ENCODE results near the gene PPP2R5E.
"Not testable (repeated sequence)": the region's sequence is repeated elsewhere in the genome, so short reads cannot be mapped to it uniquely, and the experiment has no call there.

Gene PPP2R5E
- total RNA-seq: 34.5 to 49.3 (median 43.7) reads per million in 4 donors

DNA sequence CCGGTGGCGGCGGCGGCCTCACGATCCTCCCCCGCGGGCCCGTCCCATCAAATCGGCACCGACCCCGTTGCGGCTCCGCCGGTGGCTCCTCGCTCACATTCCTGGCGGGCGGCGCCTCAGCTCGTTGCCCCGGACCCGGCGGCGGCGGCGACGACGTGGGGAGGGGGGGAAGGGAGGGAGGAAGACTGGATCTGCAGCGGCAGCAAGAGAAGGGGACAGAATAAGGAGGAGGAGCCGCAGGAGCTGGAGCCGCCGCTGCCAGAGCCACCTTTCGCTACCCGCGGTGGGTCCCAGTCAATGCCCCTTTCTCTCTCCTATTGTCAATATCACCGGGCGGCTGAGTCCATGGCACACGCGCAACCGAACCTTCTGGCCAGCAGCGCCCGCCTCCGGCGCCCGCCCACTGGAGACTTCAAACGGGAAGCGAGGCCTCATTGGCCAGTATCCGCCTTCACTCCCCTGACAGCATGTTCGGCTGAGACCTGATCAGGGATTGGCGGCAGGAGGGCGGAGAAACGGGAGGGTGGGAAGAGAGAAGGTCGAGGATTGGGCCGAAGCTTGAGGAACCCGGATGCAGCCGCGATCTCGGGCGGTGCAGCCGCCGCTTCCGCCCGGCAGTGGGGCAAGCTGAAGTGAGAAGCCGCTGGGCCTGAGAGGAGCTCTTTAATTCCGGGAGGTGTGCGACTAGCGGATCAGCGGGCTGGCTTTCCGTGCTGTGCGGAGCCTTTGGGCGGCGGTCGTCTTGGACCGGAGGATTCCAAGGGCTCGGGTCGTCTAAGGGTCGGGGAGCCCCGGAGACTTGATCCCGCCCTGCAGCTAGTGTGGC lies at the start of gene PPP2R5E:
TSS of gene PPP2R5E (minus strand) at position 378 of the 826 bp plus-strand sequence. CDS start 3,692 bp downstream, outside the sequence.
- DNase-seq: peak; percentile 94 to 99 (median 96)

DNA sequence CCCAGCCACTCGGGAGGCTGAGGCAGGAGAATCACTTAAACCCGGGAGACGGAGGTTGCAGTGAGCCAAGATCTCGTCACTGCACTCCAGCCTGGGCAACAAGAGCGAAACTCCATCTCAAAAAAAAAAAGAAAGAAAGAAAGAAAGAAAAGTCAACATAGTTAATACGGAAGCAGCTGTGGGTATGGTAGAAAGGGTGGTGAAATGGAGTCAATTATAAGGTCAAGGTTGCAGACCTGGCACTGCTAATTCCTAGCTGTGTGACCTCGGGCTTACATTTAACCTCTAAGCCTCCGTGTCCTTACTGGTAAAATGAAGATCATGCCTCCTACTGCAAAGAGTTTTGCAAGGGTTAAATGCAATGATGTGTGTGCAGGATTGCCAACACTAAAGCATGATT lies 39.9 kb upstream of the PPP2R5E start:
- not testable (repeated sequence) for DNase-seq

DNA sequence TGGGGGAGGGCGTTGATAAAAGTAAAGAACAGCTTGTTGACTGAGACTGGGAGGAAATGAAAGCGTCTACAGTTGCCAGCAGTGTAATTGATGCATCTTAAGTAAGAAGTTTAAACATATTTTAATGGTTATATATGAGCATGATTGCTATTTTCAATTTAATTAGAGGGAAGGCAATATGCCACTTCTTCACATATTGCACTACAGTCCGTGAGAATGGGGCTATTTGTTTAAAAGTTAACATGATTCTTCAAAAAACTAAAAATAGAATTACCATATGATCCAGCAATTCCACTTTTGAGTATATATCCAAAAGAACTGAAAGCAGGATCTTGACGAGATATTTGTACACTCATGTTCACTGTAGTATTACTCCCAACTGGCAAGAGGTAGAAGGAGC lies 38.3 kb upstream of the PPP2R5E start:
- DNase-seq: no peak

DNA sequence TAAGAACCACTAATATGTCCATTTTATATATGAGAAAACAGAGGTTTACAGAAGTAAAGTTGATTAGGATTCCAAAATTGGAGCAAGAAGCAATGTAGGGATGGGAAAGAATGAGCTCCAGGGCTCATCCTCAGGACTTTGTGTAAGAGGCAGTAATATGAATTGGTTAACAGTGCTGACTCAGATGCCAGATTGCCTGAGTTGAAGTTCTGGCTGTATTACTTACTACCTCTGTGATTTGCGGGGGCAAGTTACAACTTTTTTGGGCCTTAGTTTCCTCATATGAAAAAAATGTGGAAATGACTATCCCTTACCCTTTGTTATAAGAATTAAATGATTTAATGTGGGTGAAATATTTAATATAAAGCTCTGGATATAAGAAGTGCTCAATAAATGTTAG lies 35.1 kb upstream of the PPP2R5E start:
- DNase-seq: no peak

DNA sequence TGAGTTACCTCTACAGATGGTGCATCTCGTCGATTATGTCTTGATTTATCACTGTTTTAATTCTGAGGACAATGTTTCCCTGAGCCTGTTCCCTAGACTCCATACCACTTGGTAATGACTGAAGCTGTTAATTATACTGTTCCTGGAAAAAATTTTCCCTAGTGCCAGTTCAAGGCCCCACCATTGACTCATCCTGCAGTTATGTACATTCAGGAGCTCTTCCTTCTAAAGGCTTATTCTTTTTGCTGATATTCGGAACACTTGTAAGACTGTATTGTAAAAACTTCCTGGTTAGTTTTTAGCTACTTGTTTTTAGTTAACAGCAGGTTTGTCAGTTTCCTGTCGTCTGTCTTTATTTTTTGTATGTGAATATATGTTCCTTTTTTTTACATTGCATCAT lies 30.4 kb upstream of the PPP2R5E start:
- DNase-seq: no peak

DNA sequence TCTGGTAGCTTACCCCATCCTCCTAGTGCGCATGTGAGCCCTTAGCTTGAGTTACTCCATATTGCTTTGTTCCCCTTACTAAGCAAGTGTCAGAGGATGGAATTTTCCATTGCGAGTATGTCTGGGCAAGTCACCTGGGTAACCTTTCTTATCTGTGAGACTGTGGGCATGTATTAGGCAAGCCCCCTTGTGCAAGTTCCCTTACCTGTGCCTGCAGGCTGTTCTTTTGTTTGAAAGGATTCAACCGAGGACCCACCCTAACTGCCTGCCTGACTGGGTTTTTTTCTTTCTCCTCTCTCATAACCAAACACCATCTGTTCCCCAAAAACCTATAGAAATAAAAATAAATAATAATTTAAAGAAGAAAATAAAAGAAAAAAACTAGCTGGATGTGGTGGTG lies 22.3 kb upstream of the PPP2R5E start:
- no peak for DNase-seq

DNA sequence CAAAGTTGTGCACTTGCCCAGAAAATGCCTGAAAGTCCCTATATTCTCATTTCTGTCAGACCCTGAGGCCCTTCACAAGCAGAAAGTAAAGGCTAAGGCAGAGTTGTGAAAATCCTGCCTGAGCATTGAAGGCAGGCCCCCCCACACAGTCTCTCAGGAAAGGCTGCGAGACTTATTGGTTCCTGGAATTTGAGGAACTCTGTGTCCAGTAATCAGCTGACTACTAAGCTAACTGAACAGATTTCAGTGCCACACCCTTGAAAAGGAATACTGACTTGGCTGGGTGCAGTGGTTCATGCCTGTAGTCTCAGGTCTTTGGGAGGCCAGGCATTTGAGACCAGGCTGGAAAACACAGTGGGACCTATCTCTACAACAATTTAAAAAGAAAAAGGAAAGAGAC lies 21.1 kb upstream of the PPP2R5E start:
- no peak for DNase-seq

DNA sequence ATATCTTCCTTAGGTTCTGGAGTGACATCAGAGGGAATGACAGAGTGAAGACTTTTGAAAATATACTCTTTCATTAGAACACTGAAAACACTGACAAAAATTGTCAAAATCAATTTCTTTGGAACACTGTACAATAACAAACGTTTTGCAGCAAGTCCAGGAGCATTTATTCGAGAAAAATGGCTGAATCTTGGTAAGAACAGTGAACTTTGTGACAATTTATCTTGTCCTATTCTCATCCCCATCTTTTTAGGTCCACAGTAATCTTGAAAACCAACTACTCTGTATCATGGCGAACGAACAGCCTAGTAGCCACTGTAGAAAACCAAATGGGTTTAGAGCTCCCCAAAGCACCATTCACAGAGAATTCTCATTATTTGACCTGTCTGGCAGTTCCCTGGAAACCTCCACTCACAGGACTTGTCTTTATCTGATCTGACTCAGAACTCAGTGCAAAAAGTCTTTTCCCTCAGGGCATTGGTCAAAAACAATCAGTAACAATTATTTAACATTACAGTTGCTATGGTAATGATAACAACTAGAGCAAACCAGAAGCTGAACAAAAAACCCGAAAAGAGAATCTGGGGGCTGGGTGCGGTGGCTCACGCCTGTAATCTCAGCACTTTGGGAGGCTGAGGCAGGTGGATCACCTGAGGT lies 20.3 kb upstream of the PPP2R5E start:
- no peak for DNase-seq

DNA sequence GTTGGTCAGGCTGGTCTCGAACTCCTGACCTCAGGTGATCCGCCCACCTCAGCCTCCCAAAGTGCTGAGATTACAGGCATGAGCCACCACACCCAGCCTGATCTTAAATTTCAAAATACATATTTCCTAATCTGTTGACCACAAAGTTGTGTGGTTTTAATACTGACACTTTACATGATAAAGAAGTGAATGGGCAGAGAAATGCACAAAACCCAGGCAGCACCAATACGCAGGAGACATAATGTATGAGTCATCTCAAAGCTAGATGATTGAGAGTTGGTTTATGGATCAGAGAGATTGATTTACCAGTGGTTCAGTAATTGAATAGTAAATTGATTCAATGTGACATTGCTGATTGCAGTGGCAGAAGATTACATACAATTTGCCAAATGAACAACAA lies 19.2 kb upstream of the PPP2R5E start:
- DNase-seq: no peak

DNA sequence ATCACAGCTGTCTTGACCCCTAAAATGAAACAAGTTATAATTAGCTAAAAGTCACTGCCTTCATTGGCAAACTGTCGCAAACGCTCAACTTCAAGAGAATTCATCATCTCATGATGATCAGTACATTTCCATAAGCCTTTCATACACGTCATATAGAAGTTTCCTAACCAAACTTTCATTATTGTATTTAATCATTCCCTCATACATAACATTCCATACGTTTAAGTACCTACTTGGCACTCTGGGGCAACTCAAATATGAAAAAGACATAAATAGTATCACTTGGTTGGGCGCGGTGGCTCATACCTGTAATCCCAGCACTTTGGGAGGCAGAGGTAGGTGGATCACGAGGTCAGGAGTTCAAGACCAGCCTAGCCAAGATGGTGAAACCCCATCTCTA lies 12.4 kb upstream of the PPP2R5E start:
- no peak for DNase-seq

DNA sequence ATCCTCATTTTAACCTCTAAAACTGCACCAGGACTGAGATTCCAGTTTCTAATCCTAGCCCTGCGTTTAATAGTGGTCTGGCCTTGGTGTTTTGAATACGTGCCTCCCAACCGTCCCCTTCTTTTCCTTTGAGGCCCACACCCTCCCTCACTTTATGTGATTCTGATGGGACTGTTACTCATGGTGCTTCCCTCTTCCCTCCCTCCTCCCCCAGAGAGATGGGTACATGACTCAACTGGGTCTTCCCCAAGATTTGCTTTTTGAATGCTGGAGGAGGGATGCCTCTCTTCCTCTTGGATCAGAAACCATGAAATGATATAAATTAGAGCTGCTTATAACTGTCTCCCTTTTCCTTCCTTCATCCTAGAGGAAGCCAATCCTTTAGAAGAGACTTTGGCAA lies 8.2 kb upstream of the PPP2R5E start:
- no peak for DNase-seq

DNA sequence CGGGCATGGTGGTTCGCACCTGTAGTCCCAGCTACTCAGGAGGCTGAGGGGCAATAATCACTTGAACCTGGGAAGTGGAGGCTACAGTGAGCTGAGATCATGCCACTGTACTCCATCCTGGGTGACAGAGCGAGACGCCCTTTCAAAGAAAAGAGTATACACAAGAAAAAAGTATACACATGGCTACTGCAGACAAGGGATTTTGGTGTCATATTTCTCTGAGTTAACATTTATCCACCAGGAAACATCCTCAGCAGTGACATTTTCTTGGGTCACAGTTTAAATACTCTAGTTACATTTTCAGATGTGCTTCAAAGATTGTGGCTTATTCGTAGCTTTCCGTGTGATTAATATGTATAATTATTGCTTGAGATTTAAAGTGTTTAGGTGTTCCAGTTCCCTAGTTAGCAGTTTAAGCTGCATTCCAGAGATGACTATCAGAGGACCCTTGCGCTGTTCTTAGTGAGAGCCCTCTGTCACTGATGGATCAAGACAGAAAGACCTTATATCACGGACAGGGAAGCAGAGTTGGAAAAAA lies 4.7 kb upstream of the PPP2R5E start:
- DNase-seq: no peak

DNA sequence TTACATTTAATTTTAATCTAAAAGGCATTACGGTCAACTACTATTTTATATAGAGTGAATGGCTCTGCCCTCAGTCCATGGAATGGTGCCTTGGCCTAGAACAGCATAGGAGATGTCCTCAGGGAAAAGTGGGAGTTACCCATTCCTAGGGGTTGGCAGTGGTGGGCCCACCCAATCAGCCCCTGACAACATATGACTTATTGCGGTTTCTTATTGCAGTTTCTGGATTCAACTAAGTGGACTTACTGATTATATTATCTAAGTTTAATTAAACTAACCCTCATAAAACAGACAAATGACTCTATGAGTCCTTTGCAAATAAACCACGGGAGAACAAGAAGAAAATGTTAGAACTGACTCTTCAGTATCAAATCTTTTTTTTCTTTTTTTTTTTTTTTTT lies 2.3 kb upstream of the PPP2R5E start:
- DNase-seq: no peak

DNA sequence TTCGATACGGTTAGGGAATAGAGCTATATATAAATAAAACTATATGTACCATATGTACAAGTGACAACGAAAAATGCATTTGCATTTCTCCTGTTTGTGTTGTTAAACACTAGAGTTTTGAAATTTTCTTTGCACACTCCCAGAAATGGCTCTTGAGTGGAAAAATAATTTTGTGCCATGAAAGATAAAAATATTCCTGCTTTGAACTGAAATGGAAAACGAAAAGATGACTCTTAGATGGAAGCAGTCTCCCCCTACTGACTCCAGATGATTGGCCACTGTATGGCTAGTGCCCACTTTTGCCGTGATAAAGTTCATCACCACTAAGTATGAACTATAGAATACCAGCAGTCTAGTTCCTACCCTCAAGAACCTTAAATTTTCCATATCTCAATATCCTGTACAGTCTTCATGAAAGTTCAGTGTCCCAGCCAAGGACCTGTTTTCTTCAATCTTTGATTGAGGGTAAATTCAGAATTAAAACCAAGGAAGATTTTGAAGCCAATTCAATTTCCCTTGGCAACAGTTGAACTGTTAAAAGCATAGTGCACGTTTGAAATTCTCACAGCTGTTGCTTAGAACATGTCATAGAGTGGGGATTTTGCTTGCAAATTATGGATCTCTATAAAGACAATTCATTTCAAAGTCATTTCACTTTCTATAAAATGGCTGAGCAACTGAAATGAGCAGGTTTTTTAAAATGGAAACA lies 1.6 kb upstream of the PPP2R5E start:
- no peak for DNase-seq

DNA sequence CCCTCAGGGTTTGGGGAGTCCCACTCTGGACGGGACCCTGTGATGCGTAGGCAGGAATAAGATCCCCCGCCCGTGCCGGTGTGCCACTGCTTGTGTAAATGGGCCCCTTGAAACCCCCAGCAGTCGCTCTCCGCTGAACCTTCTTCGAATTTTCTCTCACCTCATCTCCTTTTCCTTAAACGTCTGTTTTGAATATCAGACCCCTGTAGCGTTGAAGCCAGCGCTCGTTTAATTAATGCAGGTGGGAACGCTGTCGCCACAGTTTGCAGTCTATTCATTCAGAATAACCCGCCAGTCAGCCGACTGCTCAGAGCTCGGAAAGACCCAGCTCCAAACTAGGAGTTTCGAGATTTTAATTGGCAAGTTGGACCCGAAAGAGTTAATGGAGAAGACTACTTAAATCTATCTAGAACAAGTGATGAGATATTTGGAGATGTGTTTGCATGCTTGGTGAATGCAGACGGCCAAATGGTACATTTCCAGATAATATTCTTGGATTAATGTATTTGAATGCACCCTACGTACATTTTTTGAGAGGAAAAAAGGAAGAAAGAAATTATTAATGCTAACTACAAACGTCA lies 739 bp upstream of the PPP2R5E start:
- DNase-seq: no peak

DNA sequence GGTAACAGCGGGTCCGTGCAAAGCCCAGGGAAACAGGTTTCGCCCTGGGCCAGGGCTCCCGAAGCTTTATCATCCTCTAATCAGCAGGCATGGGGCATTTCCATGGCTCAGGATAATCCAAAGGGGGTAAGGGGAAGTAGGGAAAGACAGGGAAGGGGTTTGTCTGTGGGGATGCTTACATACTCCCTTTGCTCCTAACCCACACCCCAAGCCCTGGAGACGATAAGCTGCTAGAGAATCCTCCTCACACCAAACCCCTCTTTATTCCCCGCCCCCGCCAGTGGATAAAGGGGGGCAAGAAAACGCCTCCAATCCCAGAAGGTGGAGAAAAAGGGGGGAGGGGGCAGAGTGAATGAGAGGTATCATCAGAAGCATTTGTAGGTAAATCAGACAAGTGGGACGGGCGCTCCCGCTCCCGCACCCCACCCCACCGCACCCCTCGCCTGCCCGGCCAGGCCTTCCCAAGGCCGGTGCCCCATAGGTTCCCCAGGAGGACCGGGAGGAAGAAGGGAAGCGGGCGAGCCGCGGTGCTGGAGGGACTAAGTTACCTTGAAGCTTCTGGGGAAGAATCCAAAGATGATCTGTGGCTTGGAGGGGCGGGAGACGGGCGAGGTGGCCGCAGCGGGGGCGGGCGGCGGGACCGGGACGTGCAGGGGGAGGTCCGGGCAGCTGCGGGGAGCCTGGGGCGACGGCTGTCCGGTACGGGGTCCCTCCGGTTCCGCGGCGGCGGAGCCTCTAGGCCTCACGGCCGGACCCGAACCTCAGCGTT lies 762 bp downstream of the PPP2R5E start:
- DNase-seq: peak in 3 of 5 donors; percentile 2 to 14 (median 3)

DNA sequence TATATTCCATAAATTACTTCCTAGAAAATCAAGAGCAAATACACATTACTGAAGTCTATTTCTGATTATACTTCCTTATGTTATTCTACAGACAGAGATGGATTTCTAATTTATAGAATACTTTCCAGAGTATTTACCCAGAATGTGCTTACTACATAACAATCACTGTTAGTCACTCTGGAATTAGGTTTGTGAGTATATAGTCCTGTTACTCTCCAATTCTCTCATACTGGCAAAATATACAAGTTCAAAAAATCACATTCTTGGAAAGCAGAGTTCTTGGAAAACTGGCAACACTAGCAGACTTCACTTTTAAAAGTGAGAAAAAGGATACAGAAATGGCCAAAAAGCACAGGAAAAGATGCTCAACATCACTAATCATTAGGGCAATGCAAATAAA lies 7.3 kb downstream of the PPP2R5E start:
- DNase-seq: no peak

DNA sequence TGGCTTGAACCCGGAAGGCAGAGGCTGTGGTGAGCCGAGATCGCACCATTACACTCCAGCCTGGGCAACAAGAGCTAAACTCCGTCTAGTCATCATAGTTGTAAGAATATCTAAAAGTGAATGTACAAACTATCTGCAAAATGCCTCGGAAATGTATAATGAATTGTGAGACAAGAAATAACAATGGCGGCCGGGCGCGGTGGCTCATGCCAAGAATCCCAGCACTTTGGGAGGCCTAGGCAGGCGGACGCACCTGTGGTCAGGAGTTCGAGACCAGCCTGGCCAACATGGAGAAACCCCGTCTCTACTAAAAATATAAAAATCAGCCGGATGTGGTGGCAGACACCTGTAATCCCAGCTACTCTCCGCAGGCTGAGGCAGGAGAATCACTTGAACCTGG lies 9.7 kb downstream of the PPP2R5E start:
- DNase-seq: no peak

DNA sequence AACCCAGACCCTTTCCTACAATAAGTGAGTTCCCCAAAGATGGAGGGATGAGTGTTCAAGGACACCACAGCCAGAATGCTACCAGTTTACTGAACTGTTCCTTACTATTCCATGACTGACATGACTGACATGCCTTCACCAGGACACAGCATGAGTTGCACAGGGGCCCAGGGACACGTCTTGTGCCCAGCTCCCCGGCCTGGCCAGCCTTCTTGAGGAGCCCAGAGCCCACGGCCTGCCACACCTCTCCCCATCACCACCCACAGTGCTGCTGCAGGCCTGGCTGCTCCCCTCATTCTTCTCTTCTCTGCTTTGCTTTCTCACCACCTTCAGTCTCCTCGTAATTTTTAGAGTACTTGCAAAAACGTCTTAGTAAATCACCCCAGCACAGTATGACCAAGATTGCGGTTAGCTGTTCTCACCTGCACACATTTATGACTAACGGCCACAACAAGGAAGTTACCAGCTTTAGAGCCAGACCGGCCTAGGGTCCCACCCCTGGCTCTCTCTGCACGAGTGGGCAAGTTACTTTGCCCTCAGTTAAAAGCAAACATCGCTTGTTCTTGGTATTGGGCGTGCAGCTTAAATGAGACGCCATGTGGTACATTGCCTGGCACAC lies 18.5 kb downstream of the PPP2R5E start:
- DNase-seq: peak in 1 of 5 donors; percentile 32

DNA sequence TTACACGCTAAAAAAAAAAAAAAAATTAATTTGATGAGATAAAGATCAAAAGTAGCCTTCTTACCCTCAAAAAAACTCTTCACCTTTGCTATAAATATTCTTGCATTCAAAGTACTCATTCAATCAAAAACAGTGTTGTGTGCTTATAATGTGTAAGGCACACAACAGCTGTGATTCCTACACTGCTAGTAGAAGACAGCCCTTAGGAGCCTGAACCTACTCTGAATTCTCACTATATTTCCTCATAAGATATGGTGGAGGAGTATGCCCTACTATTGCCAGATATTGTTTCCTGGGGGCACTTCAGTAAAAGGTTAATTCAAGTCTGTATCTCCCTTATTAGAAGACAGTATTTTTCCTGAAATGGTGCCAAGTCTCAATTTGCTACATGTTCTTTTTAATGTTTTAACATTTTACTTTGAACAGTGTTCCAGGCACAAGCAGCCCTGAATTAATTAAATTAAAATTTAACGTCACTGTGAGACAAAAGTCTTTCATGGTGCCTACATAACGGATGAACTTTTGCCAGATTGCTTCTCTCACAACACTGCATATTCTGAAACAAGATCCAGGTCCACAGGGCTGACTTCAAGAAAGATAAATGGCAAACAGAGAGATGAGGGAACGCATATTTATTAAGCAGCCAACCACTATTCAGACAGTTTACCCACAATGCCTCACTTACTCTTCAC lies 19.3 kb downstream of the PPP2R5E start:
- no peak for DNase-seq

DNA sequence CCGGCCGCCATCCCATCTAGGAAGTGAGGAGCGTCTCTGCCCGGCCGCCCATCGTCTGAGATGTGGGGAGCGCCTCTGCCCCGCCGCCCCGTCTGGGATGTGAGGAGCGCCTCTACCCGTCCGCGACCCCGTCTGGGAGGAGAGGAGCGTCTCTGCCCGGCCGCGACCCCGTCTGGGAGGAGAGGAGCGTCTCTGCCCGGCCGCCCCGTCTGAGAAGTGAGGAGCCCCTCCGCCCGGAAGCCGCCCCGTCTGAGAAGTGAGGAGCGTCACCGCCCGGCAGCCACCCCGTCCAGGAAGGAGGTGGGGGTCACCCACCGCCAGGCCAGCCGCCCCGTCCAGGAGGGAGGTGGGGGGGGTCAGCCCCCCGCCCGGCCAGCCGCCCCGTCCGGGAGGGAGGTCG lies 20.7 kb downstream of the PPP2R5E start:
- not testable (repeated sequence) for DNase-seq

All from T-helper 1 cell (primary cell).